HEK293T (cell line): ENCODE results near the gene CYP11A1.
"Not testable (repeated sequence)": the region's sequence is repeated elsewhere in the genome, so short reads cannot be mapped to it uniquely, and the experiment has no call there.

Source experiments
- ARNT ChIP-seq: fragments of 450-650 bp; IDR thresholded peaks from 2 replicates; pipeline ENCODE4 v1.6.1; 2017; ENCODE audit warnings: mild to moderate bottlenecking
- BHLHE40 ChIP-seq: fragments of 450-650 bp; IDR thresholded peaks from 2 replicates; pipeline ENCODE4 v1.6.1; 2016; ENCODE audit warnings: mild to moderate bottlenecking, moderate library complexity, borderline replicate concordance
- ELF4 ChIP-seq: fragments of 450-650 bp; IDR thresholded peaks from 2 replicates; pipeline ENCODE4 v1.6.1; 2017; ENCODE audit warnings: antibody characterized with exemption
- FOXA1 ChIP-seq: fragments of 450-650 bp; IDR thresholded peaks from 2 replicates; pipeline ENCODE4 v1.6.1; 2016; ENCODE audit warnings: mild to moderate bottlenecking
- FOXM1 ChIP-seq: fragments of 450-650 bp; IDR thresholded peaks from 2 replicates; pipeline ENCODE4 v1.6.1; 2017; ENCODE audit warnings: mild to moderate bottlenecking, borderline replicate concordance
- HDGF ChIP-seq: fragments of 450-650 bp; IDR thresholded peaks from 2 replicates; pipeline ENCODE4 v1.6.1; 2017; ENCODE audit warnings: antibody characterized with exemption, borderline replicate concordance
- LEF1 ChIP-seq: fragments of 450-650 bp; IDR thresholded peaks from 2 replicates; pipeline ENCODE4 v1.6.1; 2017; ENCODE audit warnings: mild to moderate bottlenecking, borderline replicate concordance
- SP1 ChIP-seq: fragments of 450-650 bp; IDR thresholded peaks from 2 replicates; pipeline ENCODE4 v1.6.1; 2017
- SUZ12 ChIP-seq: fragments of 450-650 bp; IDR thresholded peaks from 2 replicates; pipeline ENCODE4 v1.6.1; 2016; ENCODE audit warnings: mild to moderate bottlenecking
- TARDBP ChIP-seq: fragments of 450-650 bp; IDR thresholded peaks from 2 replicates; pipeline ENCODE4 v1.6.1; 2016
- ZNF384 ChIP-seq: fragments of 450-650 bp; IDR thresholded peaks from 2 replicates; pipeline ENCODE4 v1.6.1; 2016

GRCh38 chr15:74357514-74357913 lies 9.9 kb downstream of the CYP11A1 start:
- not testable (repeated sequence) for TF ChIP-seq ARNT, ELF4, LEF1, BHLHE40, TARDBP, HDGF, FOXM1, SP1, FOXA1, SUZ12, ZNF384
